IPS DF 6.9 (cell line): ENCODE data around the gene XYLT1.
"Not testable (repeated sequence)": the region's sequence is repeated elsewhere in the genome, so short reads cannot be mapped to it uniquely, and the experiment has no call there.

Source experiments
- DNase-seq: peaks from one replicate; pipeline ENCODE4 v3.0.0-alpha.2; 2013; ENCODE audit warnings: low read depth, low spot score
- H3K27ac ChIP-seq: one replicate; pipeline ENCODE4 v1.5.1; 2013; ENCODE audit warnings: low read length, control low read depth
- H3K27me3 ChIP-seq: 2 replicates; pipeline ENCODE4 v1.6.1; 2013; ENCODE audit warnings: mild to moderate bottlenecking, low read length; ENCODE audit not compliant: control insufficient read depth, insufficient read depth
- H3K36me3 ChIP-seq: 2 replicates; pipeline ENCODE4 v1.6.1; 2013; ENCODE audit warnings: low read length; ENCODE audit not compliant: control insufficient read depth, insufficient read depth
- H3K4me1 ChIP-seq: 2 replicates; pipeline ENCODE4 v1.6.1; 2013; ENCODE audit warnings: low read length; ENCODE audit not compliant: control insufficient read depth, insufficient read depth
- H3K4me3 ChIP-seq: 2 replicates; pipeline ENCODE4 v1.5.1; 2013; ENCODE audit warnings: mild to moderate bottlenecking, low read length
- H3K9me3 ChIP-seq: 2 replicates; pipeline ENCODE4 v1.6.1; 2013; ENCODE audit warnings: low read length, inconsistent platforms; ENCODE audit not compliant: control insufficient read depth, insufficient read depth
- WGBS: extraction: QIAGEN DNeasy Blood & Tissue Kit; methylation state at CpG from one replicate; pipeline ENCODE4 v1.1.7; 2013; ENCODE audit warnings: mixed read lengths, missing lambda C conversion rate; ENCODE audit not compliant: insufficient read length, insufficient coverage; 5-methylcytosine and 5-hydroxymethylcytosine counted together

XYLT1 gene

DNA sequence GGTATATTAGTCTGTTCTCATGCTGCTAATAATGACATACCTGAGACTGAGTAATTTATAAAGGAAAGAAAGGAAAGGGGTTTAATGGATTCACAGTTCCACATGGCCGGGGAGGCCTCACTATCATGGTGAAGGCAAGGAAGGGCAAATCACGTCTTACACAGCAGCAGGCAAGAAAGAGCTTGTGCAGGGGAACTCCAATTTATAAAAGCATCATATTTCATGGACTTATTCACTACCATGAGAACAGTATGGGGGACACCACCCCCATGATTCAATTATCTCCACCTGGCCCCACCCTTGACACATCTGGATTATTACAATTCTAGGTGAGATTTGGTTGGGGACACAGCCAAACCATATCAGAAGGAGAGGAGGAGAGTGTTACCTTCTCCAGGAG, 17.7 kb upstream of the XYLT1 start:
- H3K27ac ChIP-seq = no peak overlapping the region
- peaks cover under 1% of the 10 kb centered on the region; the same call in 1 of the 2 replicates for H3K4me1 ChIP-seq
- WGBS = no CpG with 5 or more reads among the region's 2 CpGs
- DNase-seq = no peak
- no peaks in the 10 kb centered on the region for H3K36me3 ChIP-seq
- no peaks in the 10 kb centered on the region for H3K27me3 ChIP-seq
- H3K9me3 ChIP-seq = no peaks in the 10 kb centered on the region
- H3K4me3 ChIP-seq = no peak overlapping the region

DNA sequence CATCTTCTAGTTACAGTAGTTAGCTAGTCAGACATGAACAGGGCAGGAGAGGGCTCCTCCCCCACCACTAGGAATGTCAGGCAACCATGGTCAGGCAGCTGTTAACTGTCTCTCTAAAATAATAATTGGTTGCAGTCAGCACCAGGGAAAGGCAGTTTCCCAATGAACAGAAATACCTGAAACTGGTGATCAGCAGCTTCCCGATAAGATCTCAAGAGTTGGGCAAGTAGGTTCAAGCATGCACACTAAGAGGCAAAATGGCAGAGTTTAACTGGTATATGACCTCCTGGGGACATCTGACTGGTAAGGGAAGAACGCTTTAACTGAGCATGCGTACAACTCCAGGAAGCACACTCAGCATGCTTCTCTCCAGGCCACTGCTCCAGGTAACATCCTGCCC, 12.6 kb upstream of the XYLT1 start:
- DNase-seq = no peak
- no CpG with 5 or more reads among the region's 3 CpGs for WGBS
- peaks cover 3% of the 10 kb centered on the region for H3K4me1 ChIP-seq
- no peaks in the 10 kb centered on the region for H3K36me3 ChIP-seq
- H3K9me3 ChIP-seq = no peaks in the 10 kb centered on the region
- H3K27ac ChIP-seq = no peak overlapping the region
- H3K4me3 ChIP-seq = no peak overlapping the region
- no peaks in the 10 kb centered on the region for H3K27me3 ChIP-seq

DNA sequence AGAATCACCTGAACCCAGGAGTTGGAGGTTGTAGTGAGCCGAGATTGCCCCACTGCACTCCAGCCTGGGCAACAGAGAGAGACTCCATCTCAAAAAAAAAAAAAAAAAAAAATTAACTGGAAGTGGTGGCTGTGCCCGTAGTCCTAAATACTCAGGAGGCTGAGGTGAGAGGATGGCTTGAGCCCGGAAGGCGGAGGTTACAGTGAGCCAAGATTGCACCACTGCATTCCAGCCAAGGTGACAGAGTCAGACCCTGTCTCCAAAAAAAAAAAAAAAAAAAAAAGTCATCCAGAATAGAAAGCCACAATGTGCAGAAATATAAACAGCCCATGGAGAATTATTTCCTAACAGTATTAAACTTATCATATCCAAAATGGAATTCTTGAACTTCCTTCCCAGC, 11.6 kb upstream of the XYLT1 start:
- H3K4me3 ChIP-seq, H3K4me1 ChIP-seq, H3K36me3 ChIP-seq, DNase-seq, H3K9me3 ChIP-seq, H3K27ac ChIP-seq, H3K27me3 ChIP-seq: not testable (repeated sequence)
- WGBS = no CpG with 5 or more reads among the region's 4 CpGs

DNA sequence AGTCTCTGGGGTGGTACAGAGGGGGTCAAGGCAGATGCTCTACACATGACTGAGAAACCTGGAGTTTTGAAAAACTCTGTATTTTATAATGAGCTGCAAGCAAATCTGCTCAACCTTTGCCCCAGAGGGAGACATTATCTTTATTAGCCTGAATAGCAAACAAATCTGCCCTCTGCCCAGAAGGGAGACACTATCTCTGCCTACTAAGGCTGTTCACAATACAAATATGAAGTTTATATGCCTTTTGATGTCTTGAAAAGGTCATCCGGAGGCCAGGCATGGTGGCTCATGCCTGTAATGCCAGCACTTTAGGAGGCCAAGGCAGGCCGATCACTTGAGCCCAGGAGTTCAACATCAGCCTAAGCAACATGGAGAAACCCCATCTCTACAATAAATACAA, 11.0 kb upstream of the XYLT1 start:
- H3K9me3 ChIP-seq = no peaks in the 10 kb centered on the region
- H3K4me1 ChIP-seq = peaks cover 5% of the 10 kb centered on the region
- no peaks in the 10 kb centered on the region for H3K36me3 ChIP-seq
- DNase-seq = no peak
- H3K4me3 ChIP-seq = no peak overlapping the region
- no peak overlapping the region for H3K27ac ChIP-seq
- no CpG with 5 or more reads among the region's 2 CpGs for WGBS
- H3K27me3 ChIP-seq = no peaks in the 10 kb centered on the region

DNA sequence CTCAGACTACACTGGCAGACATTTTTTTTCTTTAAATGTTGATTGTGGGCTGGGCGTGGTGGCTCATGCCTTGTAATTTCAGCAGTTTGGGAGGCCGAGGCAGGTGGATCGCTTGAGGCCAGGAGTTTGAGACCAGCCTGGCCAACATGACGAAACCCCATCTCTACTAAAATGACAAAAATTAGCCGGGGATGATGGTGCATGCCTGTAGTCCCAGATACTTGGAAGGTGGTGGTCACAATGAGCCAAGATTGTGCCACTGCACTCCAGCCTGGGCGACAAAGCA, 6.4 kb upstream of the XYLT1 start:
- not testable (repeated sequence) for DNase-seq, H3K36me3 ChIP-seq, H3K4me1 ChIP-seq, H3K27ac ChIP-seq, H3K4me3 ChIP-seq, H3K9me3 ChIP-seq, H3K27me3 ChIP-seq
- no CpG with 5 or more reads among the region's 6 CpGs for WGBS

DNA sequence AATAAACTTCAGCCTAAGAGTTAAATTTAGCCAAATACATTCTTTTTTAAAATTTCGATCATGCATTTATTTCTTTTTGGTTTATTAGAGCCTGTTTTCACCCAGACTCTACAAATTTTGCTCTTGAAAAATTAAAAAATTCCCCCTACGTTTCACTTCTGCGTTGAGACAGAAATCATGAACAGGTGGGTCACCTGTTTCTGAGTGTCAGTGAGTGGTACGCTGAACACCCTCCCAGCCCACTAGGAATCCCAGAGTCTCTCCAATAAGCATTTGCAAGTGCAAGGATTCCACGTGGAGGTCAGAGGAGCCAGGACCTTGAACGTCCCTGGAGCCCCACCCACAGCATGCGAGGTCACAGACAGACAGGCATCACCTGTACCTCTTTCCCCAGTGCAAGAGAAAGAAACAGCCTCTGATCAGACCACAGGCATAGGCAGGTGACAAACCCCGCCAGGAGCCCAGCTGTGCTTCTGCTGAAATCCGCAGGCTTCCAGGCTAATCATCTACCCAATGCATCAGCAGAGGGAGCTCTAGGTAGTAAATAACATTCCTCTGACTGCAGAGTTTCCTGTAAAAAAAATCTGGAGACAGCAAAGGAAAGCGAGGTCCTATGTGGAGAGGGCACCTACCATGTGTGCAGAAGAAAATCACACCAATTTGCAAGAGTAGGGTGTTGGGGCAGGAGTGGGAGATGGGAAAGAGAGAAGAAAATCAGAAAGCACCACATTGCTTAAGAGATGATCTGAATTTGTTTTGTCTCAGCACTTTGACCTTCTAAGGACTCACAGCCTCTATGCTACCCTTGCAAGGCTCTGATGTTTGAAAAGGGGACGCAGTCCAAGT, 5.9 kb upstream of the XYLT1 start:
- H3K36me3 ChIP-seq = no peaks in the 10 kb centered on the region
- peaks cover 3% of the 10 kb centered on the region; the same call in 1 of the 2 replicates for H3K4me1 ChIP-seq
- no CpG with 5 or more reads among the region's 11 CpGs for WGBS
- no peaks in the 10 kb centered on the region for H3K9me3 ChIP-seq
- no peak overlapping the region for H3K27ac ChIP-seq
- H3K27me3 ChIP-seq = no peaks in the 10 kb centered on the region
- peak; percentile 66 for DNase-seq
- H3K4me3 ChIP-seq = no peak overlapping the region

DNA sequence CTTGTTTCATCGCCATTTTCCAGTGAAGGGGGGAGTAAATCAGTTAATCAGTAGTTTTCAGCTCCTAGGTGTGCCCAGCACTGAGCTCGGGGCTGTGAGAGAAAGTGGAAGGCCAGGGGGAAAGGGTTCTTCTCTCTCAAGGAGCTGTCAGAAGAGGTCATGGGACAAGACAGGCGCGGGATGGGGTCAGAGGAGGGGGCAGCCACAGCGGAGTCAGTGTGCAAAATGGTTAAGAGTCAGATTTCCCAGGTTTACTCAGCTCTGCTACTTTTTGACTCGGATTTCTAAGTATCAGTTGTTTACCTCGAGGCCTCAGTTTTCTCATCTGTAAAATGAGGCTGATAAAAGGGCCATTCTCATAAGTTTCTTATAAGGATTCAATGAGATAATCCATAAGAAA, 4.3 kb upstream of the XYLT1 start:
- WGBS = no CpG with 5 or more reads among the region's 7 CpGs
- Histone ChIP-seq H3K4me3 (no peak overlapping the region), H3K4me1 (peaks cover 3% of the 10 kb centered on the region; the same call in 1 of the 2 replicates)

DNA sequence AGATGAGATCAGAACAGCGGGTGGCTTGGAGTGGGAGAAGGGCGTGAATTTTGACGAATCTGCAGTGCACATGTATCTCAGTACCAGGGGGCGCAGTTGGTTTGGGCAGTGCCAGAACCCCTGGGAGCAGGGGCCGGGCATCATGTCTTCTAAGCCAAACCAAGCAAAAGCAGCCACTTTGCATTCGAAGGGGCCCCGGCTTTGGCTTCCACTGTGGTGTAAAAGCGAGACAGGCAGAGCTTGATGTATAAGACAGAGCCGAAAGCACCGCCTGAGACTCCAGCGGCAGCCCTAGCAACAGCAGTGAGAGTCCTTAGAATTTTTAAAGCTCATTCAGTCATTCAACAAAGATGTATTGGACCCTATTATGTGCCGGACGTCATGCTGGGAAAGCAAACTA, 3.8 kb upstream of the XYLT1 start:
- H3K36me3 ChIP-seq = no peaks in the 10 kb centered on the region
- peaks cover 3% of the 10 kb centered on the region; the same call in 1 of the 2 replicates for H3K4me1 ChIP-seq
- H3K27me3 ChIP-seq = peaks cover 3% of the 10 kb centered on the region; the same call in 1 of the 2 replicates
- no peak overlapping the region for H3K4me3 ChIP-seq
- H3K9me3 ChIP-seq = no peaks in the 10 kb centered on the region
- DNase-seq = no peak
- no peak overlapping the region for H3K27ac ChIP-seq
- WGBS = no CpG with 5 or more reads among the region's 13 CpGs

More for the DNA sequence above, 4.3 kb upstream of the XYLT1 start:
- Histone ChIP-seq H3K27me3 (no peaks in the 10 kb centered on the region), H3K27ac (no peak overlapping the region), H3K36me3 (no peaks in the 10 kb centered on the region), H3K9me3 (no peaks in the 10 kb centered on the region)
- no peak for DNase-seq

DNA sequence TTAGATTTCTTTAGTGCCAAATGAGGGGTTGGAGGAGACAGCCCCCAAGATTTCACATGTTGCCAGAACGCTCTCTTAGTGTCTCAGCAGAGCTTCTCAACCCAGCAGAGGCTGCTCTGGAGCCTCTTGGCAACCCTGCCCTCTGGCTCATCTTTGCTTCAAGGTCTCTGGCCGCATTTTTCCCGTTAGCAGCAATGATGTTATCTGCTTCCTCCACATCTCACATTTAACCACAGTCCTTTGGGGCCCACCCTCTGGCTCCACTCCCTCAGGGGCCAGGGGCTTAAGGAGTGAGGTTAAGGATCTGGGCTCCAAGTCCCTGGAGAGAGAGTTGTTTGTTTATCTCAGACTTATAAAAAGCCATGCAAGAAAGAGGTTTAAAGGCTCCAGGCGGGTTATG, 3.3 kb upstream of the XYLT1 start:
- no peaks in the 10 kb centered on the region for H3K36me3 ChIP-seq
- DNase-seq = no peak
- H3K4me1 ChIP-seq = peaks cover 3% of the 10 kb centered on the region; the same call in 1 of the 2 replicates
- no peak overlapping the region for H3K27ac ChIP-seq
- no peaks in the 10 kb centered on the region for H3K9me3 ChIP-seq
- WGBS = no CpG with 5 or more reads among the region's 4 CpGs
- no peak overlapping the region for H3K4me3 ChIP-seq
- H3K27me3 ChIP-seq = peaks cover 6% of the 10 kb centered on the region; the same call in 1 of the 2 replicates

DNA sequence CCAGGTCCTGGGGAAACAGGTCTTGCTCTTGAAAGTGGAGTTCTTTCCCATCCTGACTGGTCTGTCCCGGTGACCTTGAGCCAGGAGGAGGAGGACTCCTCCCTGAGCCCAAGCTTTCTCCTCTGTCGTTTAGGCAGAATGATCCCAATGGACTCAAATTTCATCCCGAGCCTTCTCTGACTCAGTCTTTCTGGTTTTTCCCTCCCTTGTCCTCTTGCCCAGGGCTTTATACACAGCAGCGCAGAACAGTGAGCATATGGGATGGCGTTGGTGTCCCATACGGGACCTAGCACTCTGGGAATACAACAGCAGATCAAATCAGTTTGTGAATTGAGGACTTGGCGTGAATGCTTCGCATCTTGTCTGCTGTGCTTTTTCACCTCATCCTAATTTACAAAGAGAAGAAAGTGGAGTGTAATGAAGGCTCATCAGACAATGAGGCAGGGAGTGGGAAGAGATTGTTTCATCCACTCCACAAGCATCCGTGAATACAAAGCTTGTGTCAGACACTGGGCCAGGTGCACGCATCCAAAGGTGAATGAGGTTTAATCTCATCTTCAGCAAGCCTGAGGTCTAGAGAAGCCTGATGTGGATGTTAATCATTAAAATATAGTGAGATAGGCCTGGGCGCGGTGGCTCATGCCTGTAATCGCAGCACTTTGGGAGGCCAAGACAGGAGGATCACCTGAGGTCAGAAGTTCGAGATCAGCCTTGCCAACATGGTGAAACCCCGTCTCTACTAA, 1.1 kb upstream of the XYLT1 start:
- Histone ChIP-seq H3K36me3 (no peaks in the 10 kb centered on the region), H3K27ac (no peak overlapping the region), H3K9me3 (no peaks in the 10 kb centered on the region), H3K27me3 (peaks cover 6% of the 10 kb centered on the region; the same call in 1 of the 2 replicates), H3K4me3 (no peak overlapping the region), H3K4me1 (peaks cover 2% of the 10 kb centered on the region; the same call in 1 of the 2 replicates)
- WGBS = no CpG with 5 or more reads among the region's 15 CpGs
- DNase-seq = no peak
